Neural cell (in vitro differentiated cells): Measurements from ENCODE around the gene IL17B. TPM values are rescaled to one million over a fixed set of nuclear protein-coding genes. Genes with fewer than 3 reads are reported as not detected.
"Not testable (repeated sequence)": the region's sequence is repeated elsewhere in the genome, so short reads cannot be mapped to it uniquely, and the experiment has no call there.

Experiments
- H2AFZ ChIP-seq: fragments of 200-600, 300-800 bp; sonication (generic), shearing (Covaris generic); 2 replicates; pipeline ENCODE4 v1.6.0; 2014; ENCODE audit warnings: low read depth, mild to moderate bottlenecking, antibody characterized with exemption, low read length, moderate library complexity
- H3F3A ChIP-seq: fragments of 200-600 bp; shearing (Covaris generic); 2 replicates; pipeline ENCODE4 v1.6.1; 2016; ENCODE audit warnings: mild to moderate bottlenecking, moderate library complexity, mixed read lengths, antibody characterized with exemption, low read length; ENCODE audit not compliant: insufficient read depth, poor library complexity, severe bottlenecking
- H3K27ac ChIP-seq: fragments of 200-600, 300-800 bp; sonication (generic), shearing (Covaris generic); 2 replicates; pipeline ENCODE4 v1.5.1; 2014; ENCODE audit warnings: mild to moderate bottlenecking, low read length, moderate library complexity
- H3K27me3 ChIP-seq: fragments of 300-800, 200-600 bp; sonication (generic), shearing (Covaris generic); 2 replicates; pipeline ENCODE4 v1.6.0; 2014; ENCODE audit warnings: mild to moderate bottlenecking, low read depth, low read length, moderate library complexity; ENCODE audit not compliant: insufficient read depth
- H3K36me3 ChIP-seq: fragments of 300-800, 200-600 bp; sonication (generic), shearing (Covaris generic); 2 replicates; pipeline ENCODE4 v1.5.1; 2014; ENCODE audit warnings: mild to moderate bottlenecking, antibody characterized with exemption, low read length, moderate library complexity; ENCODE audit not compliant: insufficient read depth
- H3K4me2 ChIP-seq: fragments of 300-800, 200-600 bp; sonication (generic), shearing (Covaris generic); 2 replicates; pipeline ENCODE4 v1.6.0; 2014; ENCODE audit warnings: mild to moderate bottlenecking, low read length
- H3K4me3 ChIP-seq: fragments of 300-800, 200-600 bp; sonication (generic), shearing (Covaris generic); 2 replicates; pipeline ENCODE4 v1.5.1; 2014; ENCODE audit warnings: mild to moderate bottlenecking, low read length, moderate library complexity
- H3K79me2 ChIP-seq: fragments of 200-600 bp; shearing (Covaris generic); replicated peaks from 2 replicates; pipeline ENCODE4 v1.6.0; 2014; ENCODE audit warnings: mild to moderate bottlenecking, low read length, moderate library complexity; ENCODE audit not compliant: insufficient read depth
- H3K9ac ChIP-seq: fragments of 300-800, 200-600 bp; sonication (generic), shearing (Covaris generic); 2 replicates; pipeline ENCODE4 v1.6.1; 2016; ENCODE audit warnings: mild to moderate bottlenecking, low read length, mixed read lengths
- H3K9me2 ChIP-seq: fragments of 200-600 bp; shearing (Covaris generic); 2 replicates; pipeline ENCODE4 v1.6.1; 2016; ENCODE audit warnings: mild to moderate bottlenecking, low read length, mixed read lengths; ENCODE audit not compliant: insufficient read depth
- H3K9me3 ChIP-seq: fragments of 200-600, 300-800 bp; sonication (generic), shearing (Covaris generic); 2 replicates; pipeline ENCODE4 v1.6.1; 2016; ENCODE audit warnings: mild to moderate bottlenecking, mixed run types, low read length, moderate library complexity, mixed read lengths
- H4K20me1 ChIP-seq: fragments of 200-600 bp; shearing (Covaris generic); 2 replicates; pipeline ENCODE4 v1.6.1; 2016; ENCODE audit warnings: mild to moderate bottlenecking, mixed run types; ENCODE audit not compliant: insufficient read depth
- EZH2 ChIP-seq: fragments of 200-600, 300-800 bp; shearing (Covaris generic), sonication (generic); IDR thresholded peaks from 2 replicates; pipeline ENCODE4 v1.6.1; 2014; ENCODE audit warnings: antibody characterized with exemption, low read length, borderline replicate concordance, mild to moderate bottlenecking; ENCODE audit not compliant: insufficient read depth, poor library complexity, severe bottlenecking
- MXI1 ChIP-seq: fragments of 450-650 bp; conservative IDR thresholded peaks from 2 replicates; pipeline ENCODE4 v1.6.1; 2014; ENCODE audit warnings: antibody characterized with exemption, mild to moderate bottlenecking; ENCODE audit not compliant: poor library complexity, severe bottlenecking
- POLR2AphosphoS5 ChIP-seq: IDR thresholded peaks from 2 replicates; pipeline ENCODE4 v1.6.1; 2012
- RAD21 ChIP-seq: fragments of 450-650 bp; conservative IDR thresholded peaks from 2 replicates; pipeline ENCODE4 v1.6.1; 2014; ENCODE audit warnings: antibody characterized with exemption, mild to moderate bottlenecking, moderate library complexity
- SMC3 ChIP-seq: fragments of 450-650 bp; conservative IDR thresholded peaks from 2 replicates; pipeline ENCODE4 v1.6.1; 2014; ENCODE audit warnings: antibody characterized with exemption, mild to moderate bottlenecking, moderate library complexity; ENCODE audit not compliant: poor library complexity
- TAF1 ChIP-seq: IDR thresholded peaks from 2 replicates; pipeline ENCODE4 v1.6.1; 2012; ENCODE audit warnings: low read depth
- polyA plus RNA-seq: library from polyadenylated mRNA; depleted of rRNA; stranded (reverse); fragments of >200 nt; gene quantifications from 2 replicates; pipeline ENCODE4 v1.2.3, GENCODE V29; 2014
- TF ChIP-seq, protein P1 (sequence below): fragments of 450-650 bp; IDR thresholded peaks from 2 replicates; pipeline ENCODE4 v1.5.1; 2014; ENCODE audit warnings: antibody characterized with exemption, mild to moderate bottlenecking, moderate library complexity; ENCODE audit not compliant: poor library complexity, severe bottlenecking

The IL17B gene
- polyA plus RNA-seq, 1 donor from 2014 or later: not detected

DNA sequence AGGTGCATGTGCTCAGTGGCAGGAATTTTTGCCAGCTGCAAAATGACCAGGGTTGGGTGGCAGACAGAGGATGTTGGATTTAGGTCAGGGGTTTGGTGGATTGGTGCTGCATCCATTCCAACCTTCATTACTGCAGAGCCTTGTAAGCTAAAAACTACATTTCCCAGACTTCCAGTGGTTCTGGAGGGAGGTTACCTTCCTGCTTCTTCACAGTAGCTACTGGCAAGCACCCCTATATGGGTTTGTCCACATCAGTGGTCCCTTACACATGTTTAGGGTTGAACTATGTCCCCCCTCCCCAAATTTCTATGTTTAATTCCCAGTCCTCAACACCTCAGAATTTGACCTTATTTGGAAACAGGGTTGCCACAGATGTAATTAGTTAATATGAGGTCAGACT, 20.7 kb upstream of the IL17B start:
- Histone ChIP-seq H3K79me2 (no peaks in the 10 kb centered on the region), H2AFZ (no peak overlapping the region), H4K20me1 (no peaks in the 10 kb centered on the region), H3K27ac (no peak overlapping the region), H3K9me2 (no peaks in the 10 kb centered on the region), H3K27me3 (no peaks in the 10 kb centered on the region), H3K4me3 (no peak overlapping the region), H3K9ac (no peak overlapping the region), H3K4me2 (no peak overlapping the region), H3K36me3 (no peaks in the 10 kb centered on the region), H3F3A (no peaks in the 10 kb centered on the region), H3K9me3 (no peaks in the 10 kb centered on the region)
- no peak for TF ChIP-seq EZH2
- TF ChIP-seq SMC3: no peak

DNA sequence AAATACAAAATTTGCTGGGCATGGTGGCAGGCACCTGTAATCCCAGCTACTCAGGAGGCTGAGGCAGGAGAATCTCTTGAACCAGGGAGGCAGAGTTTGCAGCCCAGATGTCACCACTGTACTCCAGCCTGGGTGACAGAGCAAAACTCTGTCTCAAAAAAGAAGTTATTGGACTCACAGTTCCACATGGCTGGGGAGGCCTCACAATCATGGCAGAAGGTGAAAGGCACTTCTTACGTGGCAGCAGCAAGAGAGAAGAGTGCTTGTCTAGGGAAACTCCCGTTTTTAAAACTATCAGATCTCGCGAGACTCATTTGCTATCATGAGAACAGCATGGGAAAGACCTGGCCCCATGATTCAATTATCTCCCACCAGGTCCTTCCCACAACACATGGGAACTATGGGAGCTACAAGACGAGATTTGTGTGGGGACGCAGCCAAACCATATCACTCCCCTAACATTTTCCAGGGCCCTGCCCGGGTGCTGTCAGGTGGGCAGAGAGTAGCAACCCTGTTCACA, 19.7 kb upstream of the IL17B start:
- not testable (repeated sequence) for H4K20me1 ChIP-seq, H3K4me3 ChIP-seq, H3K9me2 ChIP-seq, H2AFZ ChIP-seq, H3F3A ChIP-seq, H3K79me2 ChIP-seq, H3K4me2 ChIP-seq, H3K27me3 ChIP-seq, H3K9me3 ChIP-seq, H3K36me3 ChIP-seq, H3K27ac ChIP-seq, H3K9ac ChIP-seq

DNA sequence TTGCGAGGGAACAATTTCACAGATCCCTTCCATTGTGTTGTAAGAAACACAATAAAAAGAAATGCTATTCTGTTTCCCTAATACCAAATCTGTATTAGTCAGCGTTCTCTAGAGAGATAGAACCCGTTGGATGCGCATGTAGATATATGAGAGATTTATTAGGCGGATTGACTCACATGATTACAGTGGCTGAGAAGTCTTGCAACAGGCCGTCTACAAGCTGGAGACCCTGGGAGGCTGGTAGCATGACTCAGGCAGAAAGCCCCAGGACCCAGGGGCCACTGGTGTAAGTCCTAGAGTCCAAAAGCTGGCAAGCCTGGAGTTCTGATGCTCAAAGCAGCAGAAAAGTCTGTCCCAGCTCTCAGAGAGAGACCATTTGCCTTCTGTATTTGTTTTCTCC, 18.4 kb upstream of the IL17B start:
- H3K79me2 ChIP-seq: no peaks in the 10 kb centered on the region
- no peak overlapping the region for H3K4me3 ChIP-seq
- H3K27ac ChIP-seq: no peak overlapping the region
- H2AFZ ChIP-seq: no peak overlapping the region
- no peaks in the 10 kb centered on the region for H4K20me1 ChIP-seq
- no peaks in the 10 kb centered on the region for H3F3A ChIP-seq
- H3K9me2 ChIP-seq: no peaks in the 10 kb centered on the region
- H3K9me3 ChIP-seq: no peaks in the 10 kb centered on the region
- H3K27me3 ChIP-seq: no peaks in the 10 kb centered on the region
- no peaks in the 10 kb centered on the region for H3K36me3 ChIP-seq
- H3K9ac ChIP-seq: no peak overlapping the region
- TF ChIP-seq, protein P1, sequence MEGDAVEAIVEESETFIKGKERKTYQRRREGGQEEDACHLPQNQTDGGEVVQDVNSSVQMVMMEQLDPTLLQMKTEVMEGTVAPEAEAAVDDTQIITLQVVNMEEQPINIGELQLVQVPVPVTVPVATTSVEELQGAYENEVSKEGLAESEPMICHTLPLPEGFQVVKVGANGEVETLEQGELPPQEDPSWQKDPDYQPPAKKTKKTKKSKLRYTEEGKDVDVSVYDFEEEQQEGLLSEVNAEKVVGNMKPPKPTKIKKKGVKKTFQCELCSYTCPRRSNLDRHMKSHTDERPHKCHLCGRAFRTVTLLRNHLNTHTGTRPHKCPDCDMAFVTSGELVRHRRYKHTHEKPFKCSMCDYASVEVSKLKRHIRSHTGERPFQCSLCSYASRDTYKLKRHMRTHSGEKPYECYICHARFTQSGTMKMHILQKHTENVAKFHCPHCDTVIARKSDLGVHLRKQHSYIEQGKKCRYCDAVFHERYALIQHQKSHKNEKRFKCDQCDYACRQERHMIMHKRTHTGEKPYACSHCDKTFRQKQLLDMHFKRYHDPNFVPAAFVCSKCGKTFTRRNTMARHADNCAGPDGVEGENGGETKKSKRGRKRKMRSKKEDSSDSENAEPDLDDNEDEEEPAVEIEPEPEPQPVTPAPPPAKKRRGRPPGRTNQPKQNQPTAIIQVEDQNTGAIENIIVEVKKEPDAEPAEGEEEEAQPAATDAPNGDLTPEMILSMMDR: no peak
- TF ChIP-seq TAF1 (no peak), POLR2AphosphoS5 (no peak), SMC3 (no peak), MXI1 (no peak), RAD21 (no peak)
- no peak overlapping the region for H3K4me2 ChIP-seq

DNA sequence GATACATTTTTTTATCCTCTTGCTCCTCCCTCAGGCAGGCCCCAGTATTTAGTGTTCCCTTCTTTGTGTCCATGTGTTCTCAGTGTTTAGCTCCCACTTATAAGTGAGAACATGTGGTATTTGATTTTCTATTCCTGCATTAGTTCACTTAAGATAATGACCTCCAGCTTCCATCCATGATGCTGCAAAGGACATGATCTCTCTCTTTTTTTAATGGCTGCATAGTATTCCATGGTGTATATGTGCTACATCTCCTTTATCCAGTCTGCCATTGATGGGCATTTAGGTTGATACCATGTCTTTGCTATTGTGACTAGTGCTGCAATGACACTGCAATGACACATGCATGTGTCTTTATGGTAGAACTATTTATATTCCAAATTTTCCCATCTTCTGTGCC, 15.9 kb upstream of the IL17B start:
- H3K9me2 ChIP-seq, H4K20me1 ChIP-seq, H3K4me2 ChIP-seq, H3K4me3 ChIP-seq, H3K9ac ChIP-seq, H3F3A ChIP-seq, H3K27me3 ChIP-seq, H3K9me3 ChIP-seq, H3K36me3 ChIP-seq, H3K27ac ChIP-seq, H2AFZ ChIP-seq, H3K79me2 ChIP-seq: not testable (repeated sequence)
